Transverse colon (tissue), 4 donors: ENCODE measurements around the gene HJV.

Source experiments
- POLR2A ChIP-seq: fragments of 450-650 bp; IDR thresholded peaks from one replicate; pipeline ENCODE4 v1.6.1; 2016; ENCODE audit warnings: antibody characterized with exemption, mild to moderate bottlenecking, moderate library complexity
- POLR2AphosphoS5 ChIP-seq, 3 donors: sonication (generic); formaldehyde crosslinking; IDR thresholded peaks; one replicate each; pipeline ENCODE4 v1.6.1; 2016; ENCODE audit warnings: antibody characterized with exemption in 3 of 3
- TF ChIP-seq, protein P1 (sequence below), 5 experiments: fragments of 200-600 bp in 3 of 5; fragments of 450-650 bp in 2 of 5; sonication (generic) in 3 of 5; IDR thresholded peaks; 1 replicate in 2 of 5; 2 replicates in 3 of 5; pipeline ENCODE4 v1.5.1; 2016 to 2017; ENCODE audit warnings: antibody characterized with exemption in 5 of 5, inconsistent platforms in 3 of 5, mild to moderate bottlenecking in 2 of 5, moderate library complexity in 1 of 5

DNA sequence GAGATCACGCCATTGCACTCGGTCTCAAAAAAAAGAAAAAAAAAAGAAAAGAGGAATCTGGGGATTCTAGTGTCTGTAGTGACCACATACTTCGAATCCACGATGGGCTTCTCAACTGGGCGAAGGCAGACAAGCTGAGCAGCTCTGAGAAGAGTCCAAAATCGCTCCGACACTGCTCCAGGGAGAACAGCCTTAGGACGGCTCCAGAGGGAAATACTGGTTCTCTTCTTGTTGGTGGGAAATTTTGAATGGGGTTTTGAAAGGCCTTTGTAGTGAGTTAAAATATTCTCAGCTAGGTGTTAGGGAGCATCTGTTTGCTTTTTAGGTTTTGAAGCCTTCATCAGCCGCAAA lies 18.3 kb upstream of the HJV start:
- TF ChIP-seq, protein P1, sequence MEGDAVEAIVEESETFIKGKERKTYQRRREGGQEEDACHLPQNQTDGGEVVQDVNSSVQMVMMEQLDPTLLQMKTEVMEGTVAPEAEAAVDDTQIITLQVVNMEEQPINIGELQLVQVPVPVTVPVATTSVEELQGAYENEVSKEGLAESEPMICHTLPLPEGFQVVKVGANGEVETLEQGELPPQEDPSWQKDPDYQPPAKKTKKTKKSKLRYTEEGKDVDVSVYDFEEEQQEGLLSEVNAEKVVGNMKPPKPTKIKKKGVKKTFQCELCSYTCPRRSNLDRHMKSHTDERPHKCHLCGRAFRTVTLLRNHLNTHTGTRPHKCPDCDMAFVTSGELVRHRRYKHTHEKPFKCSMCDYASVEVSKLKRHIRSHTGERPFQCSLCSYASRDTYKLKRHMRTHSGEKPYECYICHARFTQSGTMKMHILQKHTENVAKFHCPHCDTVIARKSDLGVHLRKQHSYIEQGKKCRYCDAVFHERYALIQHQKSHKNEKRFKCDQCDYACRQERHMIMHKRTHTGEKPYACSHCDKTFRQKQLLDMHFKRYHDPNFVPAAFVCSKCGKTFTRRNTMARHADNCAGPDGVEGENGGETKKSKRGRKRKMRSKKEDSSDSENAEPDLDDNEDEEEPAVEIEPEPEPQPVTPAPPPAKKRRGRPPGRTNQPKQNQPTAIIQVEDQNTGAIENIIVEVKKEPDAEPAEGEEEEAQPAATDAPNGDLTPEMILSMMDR (IDR thresholded peaks at IDR 0.05), result no peak
- TF ChIP-seq POLR2AphosphoS5 (IDR thresholded peaks at IDR 0.05), result no peak
- TF ChIP-seq POLR2A, result no peak
